ENCODE results near the gene SLC25A1.
A peak's percentile ranks its signal among the peaks of the same experiment; 100 is the strongest.

The SLC25A1 gene

DNA sequence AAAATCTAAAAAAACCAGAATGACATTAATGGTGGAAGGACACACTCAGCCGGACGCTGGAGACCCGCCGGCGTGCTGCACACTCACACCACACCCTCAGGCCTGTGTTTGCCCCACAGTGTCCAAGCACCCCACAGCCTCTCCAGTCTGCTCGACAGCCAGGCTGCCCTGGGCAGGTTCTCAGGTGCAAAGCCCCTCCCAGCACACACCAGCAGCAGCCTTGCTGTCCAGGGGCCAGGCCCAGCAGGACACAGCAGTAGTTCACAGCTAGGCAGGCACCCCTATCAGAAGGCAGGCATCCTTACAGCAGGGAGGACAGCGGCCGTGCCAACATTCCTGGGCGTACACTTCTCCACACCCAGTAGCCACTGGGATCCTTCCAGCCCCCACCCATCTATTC is 1.7 kb upstream of the SLC25A1 start:
- TF ChIP-seq, protein P1, sequence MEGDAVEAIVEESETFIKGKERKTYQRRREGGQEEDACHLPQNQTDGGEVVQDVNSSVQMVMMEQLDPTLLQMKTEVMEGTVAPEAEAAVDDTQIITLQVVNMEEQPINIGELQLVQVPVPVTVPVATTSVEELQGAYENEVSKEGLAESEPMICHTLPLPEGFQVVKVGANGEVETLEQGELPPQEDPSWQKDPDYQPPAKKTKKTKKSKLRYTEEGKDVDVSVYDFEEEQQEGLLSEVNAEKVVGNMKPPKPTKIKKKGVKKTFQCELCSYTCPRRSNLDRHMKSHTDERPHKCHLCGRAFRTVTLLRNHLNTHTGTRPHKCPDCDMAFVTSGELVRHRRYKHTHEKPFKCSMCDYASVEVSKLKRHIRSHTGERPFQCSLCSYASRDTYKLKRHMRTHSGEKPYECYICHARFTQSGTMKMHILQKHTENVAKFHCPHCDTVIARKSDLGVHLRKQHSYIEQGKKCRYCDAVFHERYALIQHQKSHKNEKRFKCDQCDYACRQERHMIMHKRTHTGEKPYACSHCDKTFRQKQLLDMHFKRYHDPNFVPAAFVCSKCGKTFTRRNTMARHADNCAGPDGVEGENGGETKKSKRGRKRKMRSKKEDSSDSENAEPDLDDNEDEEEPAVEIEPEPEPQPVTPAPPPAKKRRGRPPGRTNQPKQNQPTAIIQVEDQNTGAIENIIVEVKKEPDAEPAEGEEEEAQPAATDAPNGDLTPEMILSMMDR (IDR thresholded peaks at IDR 0.05; ENCODE audit: borderline replicate concordance, insufficient read depth, low read depth, low read length): no peak
- H3K4me3 ChIP-seq (ENCODE audit: low read depth, low read length): no peak overlapping the region

DNA sequence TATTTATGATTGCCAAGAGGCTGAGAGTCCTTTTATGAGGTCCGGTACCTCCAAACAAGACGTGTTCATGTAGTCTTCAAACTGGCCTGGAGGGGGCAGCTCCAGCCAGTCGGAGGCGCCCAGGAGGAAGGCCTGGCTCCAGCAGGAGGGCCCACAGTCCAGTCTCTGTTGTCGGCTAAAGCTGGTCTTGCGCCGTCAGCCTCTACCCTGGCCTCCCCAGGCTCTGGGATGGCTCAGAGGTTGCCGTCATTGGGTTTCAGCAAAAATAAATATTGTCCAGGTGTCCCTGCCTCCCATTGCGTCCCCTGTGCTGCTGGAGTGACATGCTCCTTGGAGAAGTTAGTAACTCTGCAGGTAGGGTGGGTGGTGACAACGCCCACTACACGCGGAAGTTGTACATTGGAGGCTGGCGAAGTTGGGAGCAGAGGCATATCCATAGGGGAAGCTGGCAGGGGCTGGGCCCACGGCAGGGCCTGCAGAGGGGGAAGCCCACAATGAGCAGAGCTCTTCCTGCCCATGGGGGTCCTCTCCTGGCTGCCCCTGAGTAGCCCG is 1.0 kb upstream of the SLC25A1 start:
- peak overlapping the region; percentile 91 for H3K4me3 ChIP-seq (ENCODE audit: low read depth, low read length)
- TF ChIP-seq, protein P1 (IDR thresholded peaks at IDR 0.05; ENCODE audit: borderline replicate concordance, insufficient read depth, low read depth, low read length): peak; percentile 80

DNA sequence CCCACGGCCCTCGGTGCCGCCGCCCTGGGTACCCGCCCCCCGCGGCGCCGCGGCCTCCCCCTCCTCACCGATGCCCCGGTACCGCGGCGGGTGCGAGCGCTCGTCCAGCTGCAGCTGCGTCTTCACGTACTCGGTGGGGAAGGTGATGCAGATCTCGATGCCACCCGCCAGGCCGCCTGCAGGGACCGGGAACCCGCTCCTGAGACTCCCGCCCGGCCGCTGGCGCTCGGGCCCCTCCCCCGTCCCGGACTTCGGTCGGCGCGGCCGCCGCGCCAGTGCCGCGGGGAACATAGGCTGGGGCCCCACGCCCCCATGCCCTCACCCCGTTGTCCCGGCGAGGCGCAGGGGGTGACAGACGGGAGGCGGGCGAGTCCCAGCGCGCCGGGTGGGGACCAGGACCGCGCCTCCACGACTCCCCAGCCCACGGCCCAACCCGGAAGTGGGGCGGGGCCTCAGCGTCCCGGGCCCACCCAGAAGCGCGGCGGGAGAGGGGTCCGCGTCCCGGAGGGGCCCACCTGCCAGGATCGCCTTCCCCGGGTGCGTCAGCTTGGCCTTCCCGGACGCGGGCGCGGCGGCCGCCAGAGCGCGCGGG is 375 bp downstream of the SLC25A1 start:
- TF ChIP-seq, protein P1 (IDR thresholded peaks at IDR 0.05; ENCODE audit: borderline replicate concordance, insufficient read depth, low read depth, low read length): no peak
- H3K4me3 ChIP-seq (ENCODE audit: low read depth, low read length): peak overlapping the region; percentile 91

DNA sequence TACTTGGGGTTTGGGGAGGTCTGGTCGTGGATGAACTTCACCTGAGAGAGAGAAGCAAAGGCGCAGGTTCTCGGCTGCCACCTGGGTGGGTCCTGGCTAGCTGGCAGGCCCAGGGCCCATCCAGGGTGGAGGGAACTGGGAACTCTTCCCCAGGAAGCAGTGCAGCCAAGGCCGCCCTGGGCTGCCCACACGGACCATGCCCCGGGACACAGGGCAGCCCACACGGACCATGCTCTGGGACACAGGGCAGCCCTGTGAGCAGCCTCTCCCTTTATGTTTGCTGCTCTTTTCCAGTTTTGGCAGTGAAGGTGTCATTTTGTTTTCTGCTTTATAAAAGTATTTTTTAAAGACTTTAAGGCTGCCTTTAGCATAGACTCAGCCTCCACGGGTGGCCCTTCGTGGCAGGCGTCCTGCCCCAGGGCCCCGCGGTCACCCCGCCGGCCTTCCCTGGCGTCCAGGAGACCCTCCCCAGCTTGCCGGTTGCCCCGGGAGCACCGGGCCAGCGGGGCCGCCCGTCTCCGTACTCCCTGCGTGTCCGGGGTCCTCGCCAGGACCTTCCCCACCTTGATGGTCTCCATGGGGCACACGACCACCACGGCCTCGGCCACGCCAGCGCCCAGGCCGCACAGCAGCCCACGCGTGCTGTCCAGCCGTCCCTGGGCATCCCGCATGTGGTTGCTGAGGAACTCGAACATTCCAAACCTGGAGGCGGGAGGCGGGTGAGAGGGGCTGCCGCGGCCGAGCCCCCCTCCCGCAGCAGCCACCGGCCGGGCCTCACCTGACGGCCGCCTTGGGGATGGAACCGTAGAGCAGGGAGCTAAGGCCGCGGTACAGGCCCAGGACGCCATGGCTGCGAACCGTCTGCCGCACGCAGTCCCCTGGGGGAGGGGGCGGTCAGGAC is 1.1 kb downstream of the SLC25A1 start:
- TF ChIP-seq, protein P1 (IDR thresholded peaks at IDR 0.05; ENCODE audit: borderline replicate concordance, insufficient read depth, low read depth, low read length): no peak
- H3K4me3 ChIP-seq (ENCODE audit: low read depth, low read length): peak overlapping the region; percentile 91

DNA sequence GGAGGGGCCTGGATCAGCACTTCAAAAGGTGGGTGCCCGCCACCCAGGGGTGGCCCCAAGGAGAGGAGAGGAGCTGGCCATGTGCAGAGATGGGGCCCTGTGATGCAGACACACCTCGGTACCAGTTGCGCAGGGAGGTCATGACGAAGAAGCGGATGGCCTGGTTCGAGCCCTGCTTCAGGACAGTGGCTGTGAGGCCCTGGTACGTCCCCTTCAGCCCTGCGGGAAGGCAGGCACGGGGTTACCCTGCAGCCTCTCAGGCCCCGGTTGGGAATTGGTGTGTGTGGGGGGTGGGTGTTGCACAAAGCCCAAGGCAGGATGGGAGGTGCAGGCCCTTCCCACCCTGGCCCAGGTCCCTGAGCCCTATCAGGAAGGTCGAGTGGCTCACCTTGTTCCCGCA is 1.8 kb downstream of the SLC25A1 start:
- no peak overlapping the region for H3K4me3 ChIP-seq (ENCODE audit: low read depth, low read length)
- TF ChIP-seq, protein P1 (IDR thresholded peaks at IDR 0.05; ENCODE audit: borderline replicate concordance, insufficient read depth, low read depth, low read length): no peak

DNA sequence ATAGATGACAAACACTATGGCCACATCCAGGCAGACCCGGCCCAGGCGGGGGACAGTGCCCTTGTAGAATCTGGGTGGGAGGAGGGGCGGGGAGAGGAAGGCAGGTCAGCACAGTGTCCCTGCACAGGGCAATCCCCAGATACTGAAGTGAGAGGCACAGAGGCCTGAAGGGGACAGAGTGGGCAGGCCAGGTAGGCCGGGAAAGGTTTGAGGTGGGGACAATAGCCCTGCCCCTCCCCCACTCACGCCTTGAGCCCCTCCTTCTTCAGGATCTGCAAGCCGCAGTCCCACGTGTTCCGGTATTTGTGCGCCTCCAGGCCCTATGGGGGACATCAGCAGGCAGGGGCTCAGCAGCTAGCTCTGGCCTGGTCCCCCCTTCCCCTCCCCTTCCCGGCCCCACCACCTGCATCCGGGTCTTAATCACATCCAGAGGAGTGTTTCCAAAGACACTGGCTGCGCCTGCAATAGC is 2.3 kb downstream of the SLC25A1 start:
- TF ChIP-seq, protein P1 (IDR thresholded peaks at IDR 0.05; ENCODE audit: borderline replicate concordance, insufficient read depth, low read depth, low read length): no peak
- H3K4me3 ChIP-seq (ENCODE audit: low read depth, low read length): no peak overlapping the region

All from GM12875 (cell line).